Endodermal cell (in vitro differentiated cells): ENCODE results near the gene DTNB. TPM values are rescaled to one million over a fixed set of nuclear protein-coding genes. Genes with fewer than 3 reads are reported as not detected.
A peak's percentile ranks its signal among the peaks of the same experiment; 100 is the strongest.

Experiments used
- DNase-seq: peaks from one replicate; pipeline ENCODE4 v3.0.0-alpha.2; 2017
- H3K27ac ChIP-seq: 2 replicates; pipeline ENCODE4 v1.5.1; 2013; ENCODE audit warnings: mild to moderate bottlenecking, low read depth, low read length, moderate library complexity
- H3K27me3 ChIP-seq: 2 replicates; pipeline ENCODE4 v1.6.1; 2013; ENCODE audit warnings: mild to moderate bottlenecking, low read length, moderate library complexity; ENCODE audit not compliant: insufficient read depth, control insufficient read depth, poor library complexity, severe bottlenecking
- H3K36me3 ChIP-seq: 2 replicates; pipeline ENCODE4 v1.7.0; 2013; ENCODE audit warnings: mild to moderate bottlenecking, low read length, moderate library complexity; ENCODE audit not compliant: control insufficient read depth, insufficient read depth
- H3K4me1 ChIP-seq: one replicate; pipeline ENCODE4 v1.7.0; 2013; ENCODE audit warnings: low read length; ENCODE audit not compliant: control insufficient read depth, insufficient read depth
- H3K4me3 ChIP-seq: 2 replicates; pipeline ENCODE4 v1.5.1; 2013; ENCODE audit warnings: mild to moderate bottlenecking, low read length, moderate library complexity
- H3K9ac ChIP-seq: 2 replicates; pipeline ENCODE4 v1.6.1; 2013; ENCODE audit warnings: mild to moderate bottlenecking, low read length, moderate library complexity; ENCODE audit not compliant: poor library complexity, severe bottlenecking; ENCODE audit errors: extremely low read depth
- H3K9me3 ChIP-seq: 2 replicates; pipeline ENCODE4 v1.6.1; 2013; ENCODE audit warnings: mild to moderate bottlenecking, low read length, moderate library complexity; ENCODE audit not compliant: control insufficient read depth
- H3K27ac Mint-ChIP-seq: 2 replicates; pipeline ENCODE4 v1.8.0; 2020; ENCODE audit warnings: mixed read lengths
- H3K27me3 Mint-ChIP-seq: 2 replicates; pipeline ENCODE4 v1.8.0; 2021; ENCODE audit warnings: mild to moderate bottlenecking, mixed read lengths; ENCODE audit not compliant: insufficient read depth
- H3K36me3 Mint-ChIP-seq: 2 replicates; pipeline ENCODE4 v1.8.0; 2020; ENCODE audit warnings: low read depth, mixed read lengths
- H3K4me1 Mint-ChIP-seq: 2 replicates; pipeline ENCODE4 v1.8.0; 2020; ENCODE audit warnings: mixed read lengths
- H3K4me3 Mint-ChIP-seq: 2 replicates; pipeline ENCODE4 v1.8.0; 2020; ENCODE audit warnings: mild to moderate bottlenecking, moderate library complexity, mixed read lengths
- H3K9me3 Mint-ChIP-seq: 2 replicates; pipeline ENCODE4 v1.8.0; 2020; ENCODE audit warnings: mild to moderate bottlenecking, mixed read lengths
- WGBS, 2 experiments: methylation state at CpG; one replicate each; pipeline versions ENCODE4 v1.1.5 to v1.1.7; 2013; ENCODE audit warnings: missing lambda C conversion rate in 2 of 2, mixed read lengths in 1 of 2; ENCODE audit not compliant: insufficient coverage in 1 of 2, insufficient read length in 1 of 2; 5-methylcytosine and 5-hydroxymethylcytosine counted together
- total RNA-seq, 2 donors: library from RNA; stranded (reverse); fragmentation: NEBNext Ultra II Directional in 1 of 2; extraction: Animal tissue kit (Norgen Biotek cat#: 25700) in 1 of 2; gene quantifications; 2 replicates in 1 of 2; 3 replicates in 1 of 2; pipeline ENCODE4 v1.2.1, GENCODE V29; 2021
- TF ChIP-seq, protein P1 (sequence below): fragments of 200-600 bp; sonication (generic); conservative IDR thresholded peaks from 2 replicates; pipeline ENCODE4 v1.5.0; 2021; ENCODE audit warnings: antibody characterized with exemption, mild to moderate bottlenecking

Gene DTNB
- total RNA-seq, 2 donors from 2014 or later, result 38.8 to 48.7 TPM

DNA sequence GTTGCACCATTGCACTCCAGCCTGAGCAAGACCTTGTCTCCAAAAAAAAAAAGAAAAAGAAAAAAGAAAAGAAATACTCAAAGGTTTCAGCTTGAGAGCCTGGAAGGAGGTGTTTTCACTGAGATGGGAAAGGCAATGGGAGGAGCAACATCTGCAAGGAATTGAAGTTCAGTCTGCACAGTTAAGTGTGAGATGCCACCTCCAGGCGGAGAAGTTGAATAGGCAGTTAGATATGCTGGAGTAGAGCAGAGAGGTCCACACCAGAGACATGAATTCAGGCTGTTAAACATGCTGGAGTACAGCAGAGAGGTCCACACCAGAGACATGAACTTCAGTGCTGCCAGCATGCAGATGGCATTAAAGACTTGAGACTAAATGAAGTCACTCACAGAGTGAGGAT, 41.4 kb upstream of the DTNB start:
- no peak overlapping the region for H3K4me3 ChIP-seq
- H3K36me3 ChIP-seq, result no peaks in the 10 kb centered on the region
- H3K4me1 ChIP-seq, result no peaks in the 10 kb centered on the region
- H3K9me3 ChIP-seq, result no peaks in the 10 kb centered on the region
- DNase-seq, result no peak
- no peaks in the 10 kb centered on the region for H3K27me3 Mint-ChIP-seq
- TF ChIP-seq, protein P1, sequence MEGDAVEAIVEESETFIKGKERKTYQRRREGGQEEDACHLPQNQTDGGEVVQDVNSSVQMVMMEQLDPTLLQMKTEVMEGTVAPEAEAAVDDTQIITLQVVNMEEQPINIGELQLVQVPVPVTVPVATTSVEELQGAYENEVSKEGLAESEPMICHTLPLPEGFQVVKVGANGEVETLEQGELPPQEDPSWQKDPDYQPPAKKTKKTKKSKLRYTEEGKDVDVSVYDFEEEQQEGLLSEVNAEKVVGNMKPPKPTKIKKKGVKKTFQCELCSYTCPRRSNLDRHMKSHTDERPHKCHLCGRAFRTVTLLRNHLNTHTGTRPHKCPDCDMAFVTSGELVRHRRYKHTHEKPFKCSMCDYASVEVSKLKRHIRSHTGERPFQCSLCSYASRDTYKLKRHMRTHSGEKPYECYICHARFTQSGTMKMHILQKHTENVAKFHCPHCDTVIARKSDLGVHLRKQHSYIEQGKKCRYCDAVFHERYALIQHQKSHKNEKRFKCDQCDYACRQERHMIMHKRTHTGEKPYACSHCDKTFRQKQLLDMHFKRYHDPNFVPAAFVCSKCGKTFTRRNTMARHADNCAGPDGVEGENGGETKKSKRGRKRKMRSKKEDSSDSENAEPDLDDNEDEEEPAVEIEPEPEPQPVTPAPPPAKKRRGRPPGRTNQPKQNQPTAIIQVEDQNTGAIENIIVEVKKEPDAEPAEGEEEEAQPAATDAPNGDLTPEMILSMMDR, result peak; percentile 41
- H3K27ac ChIP-seq, result no peak overlapping the region
- H3K9ac ChIP-seq, result no peak overlapping the region
- no peak overlapping the region for H3K27ac Mint-ChIP-seq
- H3K9me3 Mint-ChIP-seq, result no peaks in the 10 kb centered on the region
- no peaks in the 10 kb centered on the region for H3K4me1 Mint-ChIP-seq
- WGBS, 2 experiments, result 84 to 100% methylated on average over 1 of the region's 1 CpG
- H3K27me3 ChIP-seq, result no peaks in the 10 kb centered on the region
- no peaks in the 10 kb centered on the region for H3K36me3 Mint-ChIP-seq
- H3K4me3 Mint-ChIP-seq, result no peak overlapping the region

DNA sequence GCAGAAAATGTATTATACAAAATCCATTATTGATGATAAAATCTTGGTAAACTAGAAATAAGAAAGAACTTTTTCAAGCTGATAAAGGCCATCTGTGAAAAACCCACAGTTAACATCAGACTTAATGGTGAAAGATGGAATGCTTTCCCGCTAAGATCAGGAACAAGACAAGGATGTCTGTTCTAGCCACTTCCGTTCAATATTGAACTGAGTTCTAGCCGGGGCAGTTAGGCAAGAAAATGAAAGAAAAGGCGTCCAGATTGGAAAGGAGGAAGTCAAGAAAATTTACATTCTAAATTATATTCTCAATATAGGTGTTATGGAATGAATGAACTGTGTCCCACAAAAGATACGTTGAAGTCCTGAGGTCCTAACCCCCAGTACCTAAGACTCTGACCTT, 39.1 kb upstream of the DTNB start:
- H3K27ac Mint-ChIP-seq, result no peak overlapping the region
- 91 to 100% methylated on average over 2 to 5 of the region's 5 CpGs for WGBS, 2 experiments
- H3K36me3 Mint-ChIP-seq, result no peaks in the 10 kb centered on the region
- Histone ChIP-seq H3K36me3 (no peaks in the 10 kb centered on the region), H3K27ac (no peak overlapping the region), H3K4me3 (no peak overlapping the region), H3K4me1 (no peaks in the 10 kb centered on the region), H3K9me3 (no peaks in the 10 kb centered on the region), H3K27me3 (no peaks in the 10 kb centered on the region), H3K9ac (no peak overlapping the region)
- no peak overlapping the region for H3K4me3 Mint-ChIP-seq
- no peak for DNase-seq
- H3K27me3 Mint-ChIP-seq, result no peaks in the 10 kb centered on the region
- H3K9me3 Mint-ChIP-seq, result no peaks in the 10 kb centered on the region
- TF ChIP-seq, protein P1, result no peak
- H3K4me1 Mint-ChIP-seq, result no peaks in the 10 kb centered on the region

DNA sequence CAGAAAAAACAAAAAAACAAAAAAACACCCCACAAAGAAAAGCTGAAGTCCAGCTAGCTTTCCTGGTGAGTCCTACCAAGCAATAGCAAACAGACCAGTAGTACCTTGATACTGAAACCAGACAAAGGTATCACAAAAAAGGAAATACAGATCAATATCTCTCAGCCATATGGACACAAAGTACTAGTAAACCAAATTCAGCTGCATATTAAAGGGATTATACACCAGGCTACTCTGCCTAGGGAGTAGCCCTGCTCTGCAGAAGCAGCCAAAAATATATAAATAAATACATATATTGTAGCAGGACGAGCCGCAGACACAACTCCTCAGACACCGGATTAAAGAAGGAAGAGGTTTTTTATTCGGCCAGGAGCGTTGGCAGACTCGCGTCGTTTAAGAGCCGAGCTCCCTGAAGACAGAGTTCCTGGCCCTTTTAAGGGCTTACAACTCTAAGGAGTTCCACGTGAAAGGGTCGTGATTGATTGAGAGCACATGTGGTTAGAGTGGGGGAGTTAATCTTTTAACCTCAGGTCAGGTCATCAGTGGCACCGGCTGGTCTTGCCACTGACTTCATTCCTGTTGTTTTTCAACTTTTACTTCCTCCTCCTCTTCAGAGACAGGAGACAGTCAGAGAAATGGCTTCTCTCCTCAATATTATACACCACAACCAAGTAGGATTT, 38.4 kb upstream of the DTNB start:
- Histone ChIP-seq H3K4me1 (no peaks in the 10 kb centered on the region), H3K36me3 (no peaks in the 10 kb centered on the region), H3K9me3 (no peaks in the 10 kb centered on the region), H3K9ac (no peak overlapping the region), H3K4me3 (no peak overlapping the region), H3K27me3 (no peaks in the 10 kb centered on the region), H3K27ac (no peak overlapping the region)
- Mint-ChIP-seq H3K27ac (no peak overlapping the region), H3K9me3 (no peaks in the 10 kb centered on the region), H3K4me1 (no peaks in the 10 kb centered on the region), H3K36me3 (no peaks in the 10 kb centered on the region), H3K27me3 (no peaks in the 10 kb centered on the region), H3K4me3 (no peak overlapping the region)
- no peak for DNase-seq
- TF ChIP-seq, protein P1, result no peak
- WGBS, 2 experiments, result 89 to 93% methylated on average over 5 to 12 of the region's 12 CpGs
